B cell (primary cell): Measurements from ENCODE around the gene TNRC6C. TPM values are rescaled to one million over a fixed set of nuclear protein-coding genes. Genes with fewer than 3 reads are reported as not detected.

Source experiments
- ATAC-seq: fragments of 200-7000 bp; cut with Tn5 transposase; one replicate; pipeline ENCODE4 v1.10.0; 2021; ENCODE audit warnings: low read depth, mild to moderate bottlenecking, moderate number of reproducible peaks, moderate library complexity
- CTCF ChIA-PET: fragments of 350-600 bp; sonication (Branson Sonifier 250); formaldehyde crosslinking; loops from one replicate; lab custom pipeline; 2021; ENCODE audit warnings: antibody characterized with exemption, inconsistent platforms; lab: Charles Lee
- POLR2A ChIA-PET: fragments of 350-600 bp; sonication (Branson Sonifier 250); formaldehyde crosslinking; loops from one replicate; lab custom pipeline; 2021; ENCODE audit warnings: antibody characterized with exemption; lab: Charles Lee
- DNase-seq: peaks from one replicate; pipeline ENCODE4 v3.0.0; 2013
- H2AFZ ChIP-seq: 2 replicates; pipeline ENCODE4 v1.6.1; 2012; ENCODE audit warnings: mild to moderate bottlenecking, low read depth, low read length; ENCODE audit not compliant: insufficient read depth, poor library complexity, severe bottlenecking
- H3K27ac ChIP-seq, 2 donors: 1 replicate in 1 of 2; 2 replicates in 1 of 2; pipeline ENCODE4 v1.5.1; 2012 to 2013; ENCODE audit warnings: low read length in 2 of 2, mild to moderate bottlenecking in 2 of 2, moderate library complexity in 1 of 2
- H3K27me3 ChIP-seq, 4 experiments: fragments of 200-600 bp in 1 of 4; sonication (generic) in 1 of 4; replicated peaks in 1 of 4; 1 replicate in 2 of 4; 2 replicates in 2 of 4; pipeline versions ENCODE4 v1.6.1 to v1.7.0; 2013 to 2016; ENCODE audit warnings: low read length in 3 of 4, mild to moderate bottlenecking in 2 of 4, mixed read lengths in 1 of 4, moderate library complexity in 1 of 4; ENCODE audit not compliant: insufficient read depth in 4 of 4, control insufficient read depth in 3 of 4; ENCODE audit errors: control extremely low read depth in 1 of 4
- H3K36me3 ChIP-seq, 2 experiments: replicated peaks in 1 of 2; 1 replicate in 1 of 2; 2 replicates in 1 of 2; pipeline versions ENCODE4 v1.6.1 to v1.7.1; 2013; ENCODE audit warnings: low read length in 1 of 2; ENCODE audit not compliant: insufficient read depth in 2 of 2, control insufficient read depth in 1 of 2; ENCODE audit errors: control extremely low read depth in 1 of 2, extremely low read depth in 1 of 2
- H3K4me1 ChIP-seq, 2 donors: fragments of 200-600 bp in 1 of 2; sonication (generic) in 1 of 2; 1 replicate in 1 of 2; 2 replicates in 1 of 2; pipeline versions ENCODE4 v1.5.1 to v1.6.1; 2013 to 2017; ENCODE audit warnings: low read length in 2 of 2; ENCODE audit not compliant: control insufficient read depth in 2 of 2, insufficient read depth in 2 of 2
- H3K4me2 ChIP-seq: replicated peaks from 2 replicates; pipeline ENCODE3; 2012; ENCODE audit warnings: mild to moderate bottlenecking, low read depth, low read length; ENCODE audit not compliant: poor library complexity, severe bottlenecking
- H3K4me3 ChIP-seq, 5 experiments: fragments of 200-600 bp in 1 of 5; sonication (generic) in 1 of 5; 1 replicate in 3 of 5; 2 replicates in 2 of 5; pipeline versions ENCODE4 v1.5.1 to v1.7.0; 2011 to 2016; ENCODE audit warnings: low read length in 4 of 5, mild to moderate bottlenecking in 4 of 5, low read depth in 2 of 5, control low read depth in 1 of 5, moderate library complexity in 1 of 5; ENCODE audit not compliant: insufficient read depth in 1 of 5; ENCODE audit errors: control extremely low read depth in 1 of 5, extremely low read depth in 1 of 5
- H3K79me2 ChIP-seq: fragments of 200-600 bp; sonication (generic); one replicate; pipeline ENCODE4 v1.6.0; 2016; ENCODE audit warnings: low read length; ENCODE audit not compliant: control insufficient read depth, insufficient read depth
- H3K9ac ChIP-seq: fragments of 200-600 bp; sonication (generic); 2 replicates; pipeline ENCODE4 v1.6.1; 2017; ENCODE audit warnings: mild to moderate bottlenecking, low read length, moderate library complexity
- H3K9me3 ChIP-seq, 3 donors: one replicate each; pipeline versions ENCODE4 v1.6.1 to v1.7.1; 2013; ENCODE audit warnings: low read length in 2 of 3; ENCODE audit not compliant: control insufficient read depth in 2 of 3, insufficient read depth in 1 of 3; ENCODE audit errors: control extremely low read depth in 1 of 3
- H4K20me1 ChIP-seq: 2 replicates; pipeline ENCODE4 v1.6.0; 2012; ENCODE audit warnings: mild to moderate bottlenecking, low read length; ENCODE audit not compliant: insufficient read depth, control insufficient read depth, poor library complexity, severe bottlenecking
- H3K27ac Mint-ChIP-seq: one replicate; pipeline ENCODE4 v1.8.0; 2021; ENCODE audit warnings: mixed read lengths
- H3K27me3 Mint-ChIP-seq: one replicate; pipeline ENCODE4 v1.8.0; 2021; ENCODE audit warnings: mixed read lengths
- H3K4me1 Mint-ChIP-seq: one replicate; pipeline ENCODE4 v1.8.0; 2021; ENCODE audit warnings: mixed read lengths
- H3K4me3 Mint-ChIP-seq: one replicate; pipeline ENCODE4 v1.8.0; 2021; ENCODE audit warnings: mixed read lengths
- H3K9me3 Mint-ChIP-seq: one replicate; pipeline ENCODE4 v1.8.0; 2022; ENCODE audit warnings: mixed read lengths; ENCODE audit not compliant: insufficient read depth
- CTCF ChIP-seq: fragments of 200-600 bp; IDR thresholded peaks from one replicate; pipeline ENCODE4 v1.8.0; 2022; ENCODE audit warnings: antibody characterized with exemption, mild to moderate bottlenecking
- EZH2 ChIP-seq: IDR thresholded peaks from 2 replicates; pipeline ENCODE4 v1.6.1; 2012; ENCODE audit warnings: borderline replicate concordance, low read depth, mild to moderate bottlenecking, moderate library complexity, low read length; ENCODE audit not compliant: insufficient read depth, poor library complexity, severe bottlenecking
- WGBS: methylation state at CpG from one replicate; pipeline ENCODE4 v1.1.5; 2013; ENCODE audit warnings: missing lambda C conversion rate; ENCODE audit not compliant: insufficient coverage; 5-methylcytosine and 5-hydroxymethylcytosine counted together
- intact Hi-C: fragments of 100-400 bp; cut with micrococcal nuclease; formaldehyde crosslinking; loops from one replicate; pipeline ENCODE4 v1.10.0; 2022
- polyA plus RNA-seq: library from polyadenylated mRNA; depleted of rRNA; stranded (reverse); fragments of >200 nt; gene quantifications from 2 replicates; pipeline ENCODE4 v1.2.3, GENCODE V29; 2012
- total RNA-seq, 2 donors: library from RNA; stranded (reverse); fragments of 120-200 nt in 1 of 2; gene quantifications; 1 replicate in 1 of 2; 2 replicates in 1 of 2; pipeline versions ENCODE4 v1.2.3 to v1.2.4, GENCODE V29; 2013 to 2022

The TNRC6C gene
- total and polyA plus RNA-seq, 2 donors (not counting 1 experiment from before 2014, with no cell fraction given), result 3.9 to 63.8 TPM

- WGBS, result 70% methylated on average over 1 of the region's 2 CpGs
- H3K27ac ChIP-seq, result no peak overlapping the region
- intact Hi-C loops, result no loop called here
- no peaks in the 10 kb centered on the region for H4K20me1 ChIP-seq
- peaks cover 9% of the 10 kb centered on the region for H3K79me2 ChIP-seq
- TF ChIP-seq CTCF, result no peak
- TF ChIP-seq EZH2, result no peak
- peaks cover 0 to 5% of the 10 kb centered on the region in 2 experiments for H3K36me3 ChIP-seq
- H3K9ac ChIP-seq, result no peak overlapping the region
- ChIA-PET POLR2A (no interaction called here), CTCF (interaction anchor here (1.3 to 2.9 kb wide), 2 partner anchors 9 to 13 kb away, joined by 3 to 17 read pairs; no protein-coding TSS in a partner anchor)
- ATAC-seq (no peak), DNase-seq (no peak)
- H3K27me3 Mint-ChIP-seq, result no peaks in the 10 kb centered on the region
- H3K4me2 ChIP-seq, result no peak overlapping the region
- H3K27me3 ChIP-seq, result no peaks in the 10 kb centered on the region
- no peak overlapping the region for H3K27ac Mint-ChIP-seq
- no peaks in the 10 kb centered on the region for H3K4me1 ChIP-seq
- H3K4me3 Mint-ChIP-seq, result no peak overlapping the region
- no peaks in the 10 kb centered on the region for H3K9me3 Mint-ChIP-seq
- H3K4me3 ChIP-seq, result no peak overlapping the region
- no peaks in the 10 kb centered on the region for H3K9me3 ChIP-seq
- no peak overlapping the region for H2AFZ ChIP-seq
- H3K4me1 Mint-ChIP-seq, result peaks cover 6% of the 10 kb centered on the region
These were observed 63.9 kb downstream of the TNRC6C start for GRCh38 chr17:78022425-78022824.

GRCh38 chr17:78023042-78023441, 64.5 kb downstream of the TNRC6C start:
- Histone ChIP-seq H3K27me3 (no peaks in the 10 kb centered on the region), H3K36me3 (peaks cover 0 to 5% of the 10 kb centered on the region in 2 experiments), H4K20me1 (peaks cover 1% of the 10 kb centered on the region), H3K9ac (no peak overlapping the region), H3K4me1 (no peaks in the 10 kb centered on the region), H3K79me2 (peaks cover 9% of the 10 kb centered on the region), H3K27ac (no peak overlapping the region), H3K4me2 (no peak overlapping the region), H3K4me3 (no peak overlapping the region), H2AFZ (no peak overlapping the region), H3K9me3 (no peaks in the 10 kb centered on the region)
- intact Hi-C loops, result no loop called here
- DNase-seq (no peak), ATAC-seq (no peak)
- WGBS, result no CpG with 5 or more reads among the region's 5 CpGs
- Mint-ChIP-seq H3K9me3 (no peaks in the 10 kb centered on the region), H3K27ac (no peak overlapping the region), H3K4me1 (peaks cover 6% of the 10 kb centered on the region), H3K4me3 (no peak overlapping the region), H3K27me3 (no peaks in the 10 kb centered on the region)
- POLR2A ChIA-PET, result no interaction called here
- CTCF ChIA-PET, result interaction anchor here (0.6 to 2.9 kb wide), 5 partner anchors 9 to 1044 kb away, joined by 3 to 17 read pairs (median 4); no protein-coding TSS in a partner anchor
- no peak for TF ChIP-seq EZH2
- TF ChIP-seq CTCF, result no peak
